B cell (primary cell): ENCODE results near the gene PTPRE. TPM values are rescaled to one million over a fixed set of nuclear protein-coding genes. Genes with fewer than 3 reads are reported as not detected.

Source experiments
- ATAC-seq: fragments of 200-7000 bp; cut with Tn5 transposase; one replicate; pipeline ENCODE4 v1.10.0; 2021; ENCODE audit warnings: low read depth, mild to moderate bottlenecking, moderate number of reproducible peaks, moderate library complexity
- CTCF ChIA-PET: fragments of 350-600 bp; sonication (Branson Sonifier 250); formaldehyde crosslinking; loops from one replicate; lab custom pipeline; 2021; ENCODE audit warnings: antibody characterized with exemption, inconsistent platforms; lab: Charles Lee
- POLR2A ChIA-PET: fragments of 350-600 bp; sonication (Branson Sonifier 250); formaldehyde crosslinking; loops from one replicate; lab custom pipeline; 2021; ENCODE audit warnings: antibody characterized with exemption; lab: Charles Lee
- DNase-seq: peaks from one replicate; pipeline ENCODE4 v3.0.0; 2013
- H2AFZ ChIP-seq: 2 replicates; pipeline ENCODE4 v1.6.1; 2012; ENCODE audit warnings: mild to moderate bottlenecking, low read depth, low read length; ENCODE audit not compliant: insufficient read depth, poor library complexity, severe bottlenecking
- H3K27ac ChIP-seq, 2 donors: 1 replicate in 1 of 2; 2 replicates in 1 of 2; pipeline ENCODE4 v1.5.1; 2012 to 2013; ENCODE audit warnings: low read length in 2 of 2, mild to moderate bottlenecking in 2 of 2, moderate library complexity in 1 of 2
- H3K27me3 ChIP-seq, 4 experiments: fragments of 200-600 bp in 1 of 4; sonication (generic) in 1 of 4; replicated peaks in 1 of 4; 1 replicate in 2 of 4; 2 replicates in 2 of 4; pipeline versions ENCODE4 v1.6.1 to v1.7.0; 2013 to 2016; ENCODE audit warnings: low read length in 3 of 4, mild to moderate bottlenecking in 2 of 4, mixed read lengths in 1 of 4, moderate library complexity in 1 of 4; ENCODE audit not compliant: insufficient read depth in 4 of 4, control insufficient read depth in 3 of 4; ENCODE audit errors: control extremely low read depth in 1 of 4
- H3K36me3 ChIP-seq, 2 experiments: replicated peaks in 1 of 2; 1 replicate in 1 of 2; 2 replicates in 1 of 2; pipeline versions ENCODE4 v1.6.1 to v1.7.1; 2013; ENCODE audit warnings: low read length in 1 of 2; ENCODE audit not compliant: insufficient read depth in 2 of 2, control insufficient read depth in 1 of 2; ENCODE audit errors: control extremely low read depth in 1 of 2, extremely low read depth in 1 of 2
- H3K4me1 ChIP-seq, 2 donors: fragments of 200-600 bp in 1 of 2; sonication (generic) in 1 of 2; 1 replicate in 1 of 2; 2 replicates in 1 of 2; pipeline versions ENCODE4 v1.5.1 to v1.6.1; 2013 to 2017; ENCODE audit warnings: low read length in 2 of 2; ENCODE audit not compliant: control insufficient read depth in 2 of 2, insufficient read depth in 2 of 2
- H3K4me2 ChIP-seq: replicated peaks from 2 replicates; pipeline ENCODE3; 2012; ENCODE audit warnings: mild to moderate bottlenecking, low read depth, low read length; ENCODE audit not compliant: poor library complexity, severe bottlenecking
- H3K4me3 ChIP-seq, 5 experiments: fragments of 200-600 bp in 1 of 5; sonication (generic) in 1 of 5; 1 replicate in 3 of 5; 2 replicates in 2 of 5; pipeline versions ENCODE4 v1.5.1 to v1.7.0; 2011 to 2016; ENCODE audit warnings: low read length in 4 of 5, mild to moderate bottlenecking in 4 of 5, low read depth in 2 of 5, control low read depth in 1 of 5, moderate library complexity in 1 of 5; ENCODE audit not compliant: insufficient read depth in 1 of 5; ENCODE audit errors: control extremely low read depth in 1 of 5, extremely low read depth in 1 of 5
- H3K79me2 ChIP-seq: fragments of 200-600 bp; sonication (generic); one replicate; pipeline ENCODE4 v1.6.0; 2016; ENCODE audit warnings: low read length; ENCODE audit not compliant: control insufficient read depth, insufficient read depth
- H3K9ac ChIP-seq: fragments of 200-600 bp; sonication (generic); 2 replicates; pipeline ENCODE4 v1.6.1; 2017; ENCODE audit warnings: mild to moderate bottlenecking, low read length, moderate library complexity
- H3K9me3 ChIP-seq, 3 donors: one replicate each; pipeline versions ENCODE4 v1.6.1 to v1.7.1; 2013; ENCODE audit warnings: low read length in 2 of 3; ENCODE audit not compliant: control insufficient read depth in 2 of 3, insufficient read depth in 1 of 3; ENCODE audit errors: control extremely low read depth in 1 of 3
- H4K20me1 ChIP-seq: 2 replicates; pipeline ENCODE4 v1.6.0; 2012; ENCODE audit warnings: mild to moderate bottlenecking, low read length; ENCODE audit not compliant: insufficient read depth, control insufficient read depth, poor library complexity, severe bottlenecking
- H3K27ac Mint-ChIP-seq: one replicate; pipeline ENCODE4 v1.8.0; 2021; ENCODE audit warnings: mixed read lengths
- H3K27me3 Mint-ChIP-seq: one replicate; pipeline ENCODE4 v1.8.0; 2021; ENCODE audit warnings: mixed read lengths
- H3K4me1 Mint-ChIP-seq: one replicate; pipeline ENCODE4 v1.8.0; 2021; ENCODE audit warnings: mixed read lengths
- H3K4me3 Mint-ChIP-seq: one replicate; pipeline ENCODE4 v1.8.0; 2021; ENCODE audit warnings: mixed read lengths
- H3K9me3 Mint-ChIP-seq: one replicate; pipeline ENCODE4 v1.8.0; 2022; ENCODE audit warnings: mixed read lengths; ENCODE audit not compliant: insufficient read depth
- EZH2 ChIP-seq: IDR thresholded peaks from 2 replicates; pipeline ENCODE4 v1.6.1; 2012; ENCODE audit warnings: borderline replicate concordance, low read depth, mild to moderate bottlenecking, moderate library complexity, low read length; ENCODE audit not compliant: insufficient read depth, poor library complexity, severe bottlenecking
- WGBS: methylation state at CpG from one replicate; pipeline ENCODE4 v1.1.5; 2013; ENCODE audit warnings: missing lambda C conversion rate; ENCODE audit not compliant: insufficient coverage; 5-methylcytosine and 5-hydroxymethylcytosine counted together
- intact Hi-C: fragments of 100-400 bp; cut with micrococcal nuclease; formaldehyde crosslinking; loops from one replicate; pipeline ENCODE4 v1.10.0; 2022
- polyA plus RNA-seq: library from polyadenylated mRNA; depleted of rRNA; stranded (reverse); fragments of >200 nt; gene quantifications from 2 replicates; pipeline ENCODE4 v1.2.3, GENCODE V29; 2012
- total RNA-seq, 2 donors: library from RNA; stranded (reverse); fragments of 120-200 nt in 1 of 2; gene quantifications; 1 replicate in 1 of 2; 2 replicates in 1 of 2; pipeline versions ENCODE4 v1.2.3 to v1.2.4, GENCODE V29; 2013 to 2022
- TF ChIP-seq, protein P1 (sequence below): fragments of 200-600 bp; IDR thresholded peaks from one replicate; pipeline ENCODE4 v1.8.0; 2022; ENCODE audit warnings: antibody characterized with exemption, mild to moderate bottlenecking

PTPRE gene
- total and polyA plus RNA-seq, 2 donors (not counting 1 experiment from before 2014, with no cell fraction given), result 6.6 to 32.7 TPM

DNA sequence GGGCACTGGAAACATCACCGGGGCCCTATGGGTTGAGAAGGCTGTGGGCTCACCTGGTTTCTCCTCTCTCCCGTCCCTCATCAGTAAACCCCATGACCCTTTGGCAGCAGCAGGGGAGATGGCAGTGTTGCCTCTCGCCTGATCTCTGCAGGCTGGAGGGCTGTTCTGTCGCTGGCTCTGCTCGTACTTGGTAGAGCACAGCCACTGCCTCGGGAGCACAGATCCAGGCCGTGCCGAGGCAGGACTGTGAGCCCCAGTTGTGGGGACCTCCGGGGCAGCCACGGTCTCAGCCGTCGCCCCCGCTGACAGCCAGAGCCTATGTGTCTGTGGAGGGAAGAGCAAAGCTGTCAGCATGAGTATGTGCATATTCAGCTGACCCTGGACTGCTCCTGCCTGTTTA, 94.9 kb downstream of the PTPRE start:
- Histone ChIP-seq H4K20me1 (no peaks in the 10 kb centered on the region), H2AFZ (no peak overlapping the region), H3K9ac (no peak overlapping the region), H3K36me3 (no peaks in the 10 kb centered on the region), H3K9me3 (no peaks in the 10 kb centered on the region), H3K27me3 (no peaks in the 10 kb centered on the region), H3K4me3 (no peak overlapping the region), H3K4me2 (no peak overlapping the region), H3K4me1 (peaks cover 4 to 6% of the 10 kb centered on the region in 2 donors), H3K27ac (no peak overlapping the region), H3K79me2 (no peaks in the 10 kb centered on the region)
- TF ChIP-seq EZH2, result no peak
- TF ChIP-seq, protein P1, sequence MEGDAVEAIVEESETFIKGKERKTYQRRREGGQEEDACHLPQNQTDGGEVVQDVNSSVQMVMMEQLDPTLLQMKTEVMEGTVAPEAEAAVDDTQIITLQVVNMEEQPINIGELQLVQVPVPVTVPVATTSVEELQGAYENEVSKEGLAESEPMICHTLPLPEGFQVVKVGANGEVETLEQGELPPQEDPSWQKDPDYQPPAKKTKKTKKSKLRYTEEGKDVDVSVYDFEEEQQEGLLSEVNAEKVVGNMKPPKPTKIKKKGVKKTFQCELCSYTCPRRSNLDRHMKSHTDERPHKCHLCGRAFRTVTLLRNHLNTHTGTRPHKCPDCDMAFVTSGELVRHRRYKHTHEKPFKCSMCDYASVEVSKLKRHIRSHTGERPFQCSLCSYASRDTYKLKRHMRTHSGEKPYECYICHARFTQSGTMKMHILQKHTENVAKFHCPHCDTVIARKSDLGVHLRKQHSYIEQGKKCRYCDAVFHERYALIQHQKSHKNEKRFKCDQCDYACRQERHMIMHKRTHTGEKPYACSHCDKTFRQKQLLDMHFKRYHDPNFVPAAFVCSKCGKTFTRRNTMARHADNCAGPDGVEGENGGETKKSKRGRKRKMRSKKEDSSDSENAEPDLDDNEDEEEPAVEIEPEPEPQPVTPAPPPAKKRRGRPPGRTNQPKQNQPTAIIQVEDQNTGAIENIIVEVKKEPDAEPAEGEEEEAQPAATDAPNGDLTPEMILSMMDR, result no peak
- Mint-ChIP-seq H3K27me3 (peaks cover 25% of the 10 kb centered on the region), H3K4me3 (no peak overlapping the region), H3K4me1 (peaks cover 7% of the 10 kb centered on the region), H3K27ac (no peak overlapping the region), H3K9me3 (no peaks in the 10 kb centered on the region)
- intact Hi-C loops, result no loop called here
- ChIA-PET POLR2A (no interaction called here), CTCF (interaction anchor here (1.8 kb wide), 1 partner anchor 286 kb away, joined by 5 read pairs; no protein-coding TSS in a partner anchor)
- WGBS, result 89% methylated on average over 13 of the region's 13 CpGs
- DNase-seq (no peak), ATAC-seq (no peak)

DNA sequence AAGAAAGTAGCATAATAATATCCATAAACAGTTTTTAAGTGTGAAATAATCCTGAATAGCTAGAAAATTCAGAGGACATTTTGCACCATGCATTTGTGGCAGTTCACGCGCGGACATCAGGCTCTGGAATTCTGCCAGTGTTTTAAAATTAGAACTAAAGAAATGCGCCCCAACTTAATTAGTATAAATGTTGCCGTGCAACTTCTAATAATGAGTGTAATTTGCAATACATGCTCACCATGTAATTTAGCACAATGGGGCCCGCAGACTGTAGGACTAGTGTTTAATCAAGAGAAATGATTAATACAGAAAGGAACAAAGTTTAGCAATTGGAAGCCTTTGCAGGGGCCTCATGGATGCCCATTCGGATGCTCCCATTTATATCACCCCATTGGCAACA, 96.6 kb downstream of the PTPRE start:
- Histone ChIP-seq H3K27me3 (no peaks in the 10 kb centered on the region), H3K27ac (no peak overlapping the region), H3K4me2 (no peak overlapping the region), H2AFZ (no peak overlapping the region), H4K20me1 (no peaks in the 10 kb centered on the region), H3K9me3 (no peaks in the 10 kb centered on the region), H3K4me1 (peaks cover 4 to 6% of the 10 kb centered on the region in 2 donors), H3K4me3 (no peak overlapping the region), H3K9ac (no peak overlapping the region), H3K36me3 (no peaks in the 10 kb centered on the region), H3K79me2 (no peaks in the 10 kb centered on the region)
- ChIA-PET POLR2A (no interaction called here), CTCF (interaction anchor here (0.6 kb wide), 1 partner anchor 287 kb away, joined by 3 read pairs; no protein-coding TSS in a partner anchor)
- Mint-ChIP-seq H3K4me1 (peaks cover 7% of the 10 kb centered on the region), H3K27me3 (peaks cover 30% of the 10 kb centered on the region), H3K9me3 (no peaks in the 10 kb centered on the region), H3K27ac (no peak overlapping the region), H3K4me3 (no peak overlapping the region)
- ATAC-seq (no peak), DNase-seq (no peak)
- intact Hi-C loops, result no loop called here
- WGBS, result no CpG with 5 or more reads among the region's 7 CpGs
- no peak for TF ChIP-seq EZH2
- TF ChIP-seq, protein P1, result no peak
